GM21423 (cell line): Measurements from ENCODE around the gene CPTP.
A peak's percentile ranks its signal among the peaks of the same experiment; 100 is the strongest.

ENCODE experiments used
- ATAC-seq: cut with Tn5 transposase; IDR thresholded peaks from one replicate; pipeline ENCODE4 v1.9.1; 2021; ENCODE audit warnings: mild to moderate bottlenecking, moderate library complexity; ENCODE audit not compliant: unreplicated experiment

Gene CPTP

GRCh38 chr1:1291548-1292441, 32.8 kb upstream of the CPTP start:
- ATAC-seq = peak; percentile 51

DNA sequence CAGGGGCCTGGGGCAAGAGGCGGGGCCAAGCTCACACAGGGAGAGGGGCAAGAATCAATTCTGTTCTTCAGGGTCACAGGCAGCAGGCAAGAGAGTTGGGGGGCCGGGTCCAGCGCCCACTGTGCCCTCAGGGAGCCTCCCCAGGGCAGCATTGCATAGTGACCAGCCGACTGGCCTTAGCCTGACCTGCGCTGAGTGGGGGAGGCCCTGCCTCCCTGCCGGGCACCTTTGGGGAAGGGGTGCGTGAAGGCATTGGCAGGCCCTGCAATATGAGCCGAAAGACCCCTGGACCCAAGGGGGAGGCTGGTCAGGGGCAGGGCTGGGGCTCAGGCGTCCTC, 32.2 kb upstream of the CPTP start:
- ATAC-seq = no peak

- no peak for ATAC-seq
Measured at GRCh38 chr1:1292851-1293250, 31.8 kb upstream of the CPTP start.

- no peak for ATAC-seq
Measured at GRCh38 chr1:1293263-1294249, 31.0 kb upstream of the CPTP start.

DNA sequence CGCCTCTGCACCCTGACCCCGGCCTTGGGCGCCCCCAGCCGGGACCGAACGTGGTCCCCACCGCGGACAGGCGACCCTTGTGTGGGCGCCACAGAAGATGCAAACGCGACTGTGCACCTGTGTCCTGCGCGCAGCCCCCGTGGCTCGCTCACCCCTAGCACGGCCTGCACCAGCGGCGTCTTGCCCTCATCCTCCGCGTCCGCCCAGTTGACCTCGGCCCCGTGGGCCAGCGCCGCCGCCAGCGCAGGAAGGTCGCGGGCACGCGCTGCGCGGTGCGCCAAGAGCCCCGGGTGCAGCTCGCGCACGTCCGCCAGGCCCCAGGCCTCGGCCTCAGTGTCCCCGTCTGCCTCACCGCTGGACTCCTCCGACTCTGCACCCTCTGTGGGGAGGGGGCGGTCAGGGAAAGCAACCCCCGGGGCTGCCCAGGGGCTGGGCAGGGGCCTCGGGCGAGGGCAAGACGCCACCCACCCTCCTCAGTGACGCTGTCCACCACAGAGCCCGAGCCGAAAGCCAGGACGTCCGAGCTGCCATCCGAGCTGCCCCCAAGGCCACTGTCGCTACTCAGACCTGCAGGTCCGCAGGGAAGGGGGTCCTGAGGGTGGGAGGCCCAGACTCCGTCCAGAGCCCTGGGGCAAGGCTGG, 30.2 kb upstream of the CPTP start:
- no peak for ATAC-seq

GRCh38 chr1:1295154-1295923, 29.3 kb upstream of the CPTP start:
- no peak for ATAC-seq

DNA sequence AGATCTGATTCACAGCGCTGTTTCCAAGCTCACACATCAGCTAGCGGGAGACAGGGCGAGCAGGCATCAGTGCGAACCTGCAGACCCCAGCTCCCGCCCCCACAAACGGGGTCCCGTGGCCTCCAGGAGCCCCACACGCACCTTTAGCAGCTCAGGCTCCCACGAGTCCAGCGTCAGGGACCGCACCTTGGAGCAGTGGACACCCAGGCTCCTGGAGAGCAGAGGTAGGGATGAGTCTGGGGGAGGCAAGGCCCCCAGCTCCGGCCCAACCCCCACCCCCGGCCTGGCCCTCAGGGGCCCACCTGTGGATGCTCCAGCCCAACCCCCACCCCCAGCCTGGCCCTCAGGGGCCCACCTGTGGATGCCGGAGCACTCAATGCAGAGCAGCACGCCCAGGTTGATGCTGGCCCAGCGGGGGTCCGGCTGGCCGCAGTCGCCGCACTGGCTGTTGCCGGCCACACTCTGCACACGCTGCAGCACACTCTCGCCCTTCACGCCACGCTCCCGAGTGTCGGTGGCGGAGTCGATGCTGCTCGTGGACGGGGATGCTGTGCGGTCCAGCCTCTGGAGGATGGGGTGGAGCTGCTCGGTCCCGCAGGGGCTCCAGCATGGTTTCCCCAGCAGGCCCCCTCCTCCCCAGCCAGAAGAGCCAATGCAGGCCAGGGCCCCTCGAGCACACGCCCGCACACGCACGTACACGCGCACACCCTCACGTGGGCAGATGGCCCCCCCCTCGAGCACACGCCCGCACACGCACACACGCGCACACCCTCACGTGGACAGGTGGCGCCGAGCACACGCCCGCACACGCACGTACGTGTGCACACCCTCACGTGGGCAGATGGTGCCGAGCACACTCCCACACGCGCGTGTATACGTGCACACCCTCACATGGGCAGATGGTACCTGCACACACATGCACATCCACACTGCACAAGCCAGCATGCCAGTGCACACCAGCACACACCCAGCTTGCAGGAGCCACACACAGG, 28.2 kb upstream of the CPTP start:
- no peak for ATAC-seq

GRCh38 chr1:1297802-1298424, 26.7 kb upstream of the CPTP start:
- ATAC-seq = no peak

- no peak for ATAC-seq
Measured at GRCh38 chr1:1298861-1299685, 25.5 kb upstream of the CPTP start.

DNA sequence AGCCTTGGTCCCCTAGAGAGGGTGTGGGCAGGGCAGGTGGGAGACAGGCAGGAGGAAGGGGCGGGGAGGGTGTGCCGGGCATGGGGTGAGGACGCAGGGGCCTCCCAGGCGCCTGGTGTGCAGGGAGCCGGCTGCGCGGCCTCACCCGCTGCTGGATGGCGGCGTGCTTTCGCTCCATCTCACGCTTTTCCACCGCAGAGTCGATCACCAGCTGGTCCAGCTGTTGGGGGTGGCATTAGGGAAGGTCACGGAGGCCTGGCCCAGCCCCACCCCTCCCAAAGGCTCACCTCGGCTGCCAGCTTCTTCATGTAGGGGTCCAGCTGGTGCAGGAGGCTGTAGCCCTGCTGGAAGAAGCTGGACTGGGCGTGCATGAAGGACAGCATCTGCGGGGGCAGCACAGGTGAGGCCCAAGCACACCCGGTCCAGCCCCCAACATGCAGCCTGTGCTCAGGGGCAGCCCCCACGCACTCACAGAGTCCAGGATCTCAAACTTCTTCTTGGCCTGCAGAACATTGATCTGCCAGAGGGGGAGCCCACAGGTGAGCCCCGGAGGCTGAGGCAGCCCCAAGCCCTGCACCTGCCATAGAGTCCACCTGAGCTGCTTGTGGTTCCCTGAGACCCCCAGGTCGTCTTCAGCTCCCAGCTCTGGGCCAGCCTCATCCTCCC, 24.8 kb upstream of the CPTP start:
- no peak for ATAC-seq

DNA sequence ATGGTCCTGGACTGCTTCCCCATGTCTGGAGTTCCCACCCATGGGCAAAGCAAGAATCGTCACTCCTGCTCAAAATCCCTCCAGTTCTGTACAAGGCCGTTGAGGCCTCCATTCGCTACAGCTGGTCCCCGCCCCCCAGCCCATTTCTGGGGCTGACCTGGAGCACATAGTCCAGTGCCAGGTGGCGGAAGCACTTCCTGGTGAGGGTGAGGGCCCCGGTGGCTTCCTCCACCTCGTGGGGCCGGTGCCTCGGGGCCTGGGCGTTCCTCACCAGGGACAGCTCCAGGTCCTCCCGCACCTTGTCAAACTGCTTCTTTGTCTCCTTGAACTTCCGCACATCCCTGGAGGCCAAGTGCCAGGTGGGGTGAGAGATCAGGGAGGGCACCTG, 24.3 kb upstream of the CPTP start:
- ATAC-seq = no peak

DNA sequence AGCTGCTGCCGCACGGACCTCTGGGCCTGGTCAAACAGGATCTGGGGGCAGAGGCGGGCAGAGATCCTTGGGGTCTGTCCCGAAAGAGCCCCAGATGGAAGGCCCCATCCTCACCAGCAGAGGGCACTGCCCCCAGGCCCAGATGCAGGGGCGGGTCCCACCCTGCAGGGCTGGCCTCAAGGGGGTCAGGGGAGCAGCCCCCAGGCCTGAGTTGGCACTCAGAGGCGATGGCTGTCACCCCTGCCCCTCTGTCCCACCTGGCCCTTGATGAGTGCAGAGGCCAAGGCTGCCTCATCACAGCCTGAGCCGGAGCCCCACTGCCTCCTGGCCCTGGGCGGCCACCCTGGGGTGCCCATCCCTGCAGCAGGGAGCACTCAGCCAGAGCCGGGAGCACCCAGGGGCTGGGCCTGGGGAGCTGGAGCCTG, 22.6 kb upstream of the CPTP start:
- ATAC-seq = no peak

DNA sequence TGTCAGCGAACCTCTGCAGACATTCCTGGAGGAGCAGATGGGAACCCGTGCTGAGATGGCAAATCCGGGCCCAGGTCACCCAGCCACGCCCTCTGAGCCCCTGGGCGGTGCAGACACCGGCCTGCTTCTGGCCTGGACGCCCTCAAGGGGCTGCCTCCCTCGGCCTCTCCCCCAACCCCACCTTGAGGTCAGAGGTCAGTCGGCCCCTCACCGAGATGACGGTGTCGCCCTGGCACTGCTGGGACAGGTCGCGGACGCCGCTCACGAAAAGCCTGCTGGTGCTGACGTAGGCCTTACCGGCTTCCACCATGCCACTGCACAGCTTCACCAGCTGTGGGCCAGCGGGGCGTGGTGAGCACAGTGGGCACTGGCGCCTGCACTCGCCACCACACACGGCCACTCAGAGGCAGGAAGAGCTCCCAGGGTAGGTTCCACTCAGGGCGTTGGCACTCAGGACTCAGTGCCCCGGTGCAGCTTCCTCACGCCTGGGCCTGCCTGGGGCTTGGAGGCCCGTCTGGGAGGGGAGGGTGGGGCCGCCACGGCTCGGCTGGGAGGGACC, 21.6 kb upstream of the CPTP start:
- no peak for ATAC-seq

DNA sequence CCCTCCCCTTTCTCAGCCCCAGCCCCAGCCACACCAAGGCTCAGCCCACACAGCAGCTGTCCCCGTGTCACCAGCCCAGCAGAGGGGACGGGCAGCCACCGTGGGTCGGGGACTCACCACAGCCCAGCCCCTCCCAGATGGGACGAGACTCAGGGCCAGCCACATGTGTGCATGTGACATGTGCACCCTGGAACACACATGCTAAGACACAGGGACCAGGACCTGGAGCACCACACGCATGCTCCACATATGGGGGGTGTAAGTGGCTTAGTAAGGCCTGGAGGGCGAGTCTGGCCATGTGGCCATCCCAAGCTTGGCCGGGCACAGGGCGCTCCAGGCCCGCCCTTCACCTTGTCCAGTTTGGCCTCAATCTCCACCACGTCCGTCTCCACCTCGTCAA, 20.9 kb upstream of the CPTP start:
- no peak for ATAC-seq

GRCh38 chr1:1304331-1305299, 20.0 kb upstream of the CPTP start:
- ATAC-seq = no peak
